ENCODE measurements around the gene MFSD11. TPM values are rescaled to one million over a fixed set of nuclear protein-coding genes. Genes with fewer than 3 reads are reported as not detected.
"Not testable (repeated sequence)": the region's sequence is repeated elsewhere in the genome, so short reads cannot be mapped to it uniquely, and the experiment has no call there.

Gene MFSD11
- total and polyA plus RNA-seq, 2 of the 4 experiments (the other 2 are of a cell fraction), result 12.3 to 16.1 TPM

DNA sequence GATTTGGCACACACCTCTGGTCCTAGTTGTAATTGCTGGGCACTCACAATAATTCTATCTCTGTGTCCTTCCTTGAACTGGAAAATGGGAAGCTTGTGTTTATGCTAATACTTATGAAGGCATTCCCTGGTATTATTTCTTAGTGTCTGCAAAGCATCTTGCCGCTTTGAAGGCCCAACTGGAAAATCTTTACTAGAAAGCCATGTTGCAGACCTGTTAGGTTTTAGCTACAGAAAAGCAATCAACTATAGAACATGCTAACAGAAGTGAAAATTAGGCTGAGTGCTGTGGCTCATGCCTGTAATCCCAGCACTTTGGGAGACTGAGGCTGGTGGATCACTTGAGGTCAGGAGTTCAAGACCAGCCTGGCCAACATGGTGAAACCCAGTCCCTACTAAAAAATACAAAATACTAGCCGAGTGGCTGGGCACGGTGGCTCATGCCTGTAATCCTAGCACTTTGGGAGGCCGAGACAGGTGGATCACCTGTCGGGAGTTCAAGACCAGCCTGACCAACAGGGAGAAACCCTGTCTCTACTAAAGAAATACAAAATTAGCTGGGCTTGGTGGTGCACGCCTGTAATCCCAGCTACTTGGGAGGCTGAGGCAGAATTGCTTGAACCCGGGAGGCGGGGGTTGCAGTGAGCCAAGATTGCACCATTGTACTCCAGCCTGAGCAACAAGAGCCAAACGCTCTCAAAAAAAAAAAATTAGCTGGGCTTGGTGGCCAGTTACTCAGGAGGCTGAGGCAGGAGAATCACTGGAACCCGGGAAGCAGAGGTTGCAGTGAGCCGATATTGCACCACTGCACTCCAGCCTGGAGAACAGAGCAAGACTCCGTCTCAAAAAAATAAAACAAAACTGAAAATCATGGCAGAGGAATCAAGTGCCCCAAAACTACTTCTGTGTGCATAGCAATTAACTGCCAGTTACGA is 5.9 kb upstream of the MFSD11 start:
- H2BK5ac ChIP-seq (ENCODE audit: low read depth, low read length, poor library complexity, severe bottlenecking); H3K18ac ChIP-seq (ENCODE audit: low read depth, low read length); H3K27ac ChIP-seq (ENCODE audit: insufficient read depth, low read length); in situ Hi-C loops (cut with MboI; ENCODE audit: low sequenced_read_pairs); H4K8ac ChIP-seq (ENCODE audit: low read depth in 2 of 2, low read length in 2 of 2); H3K9me3 ChIP-seq (ENCODE audit: control insufficient read depth, insufficient read depth, low read length); ATAC-seq (ENCODE audit: low read depth); H2AK5ac ChIP-seq (ENCODE audit: low read depth, low read length); dilution Hi-C loops (cut with HindIII; ENCODE audit: low sequenced_read_pairs, unreplicated experiment); H3K56ac ChIP-seq (ENCODE audit: extremely low read depth, insufficient read depth, low read length); H3K4ac ChIP-seq (ENCODE audit: low read depth, low read length); H2AFZ ChIP-seq (replicated peaks; ENCODE audit: low read length, poor library complexity); H2BK15ac ChIP-seq (ENCODE audit: low read depth, low read length); H2BK20ac ChIP-seq (ENCODE audit: low read depth, low read length); H3K14ac ChIP-seq (replicated peaks; ENCODE audit: low read depth, low read length); BruUV-seq (replicated peaks); H2AK9ac ChIP-seq (replicated peaks; ENCODE audit: low read depth, low read length, poor library complexity); H3K27me3 ChIP-seq (ENCODE audit: control insufficient read depth, insufficient read depth, low read length); H2BK120ac ChIP-seq (ENCODE audit: low read depth, low read length); H3K4me3 ChIP-seq (ENCODE audit: insufficient read depth, low read depth, low read length); H3K9me1 ChIP-seq (ENCODE audit: insufficient read depth, low read length); H4K5ac ChIP-seq (ENCODE audit: low read depth, low read length); H3K4me2 ChIP-seq (ENCODE audit: low read depth, low read length); H3K23ac ChIP-seq (ENCODE audit: low read depth, low read length); intact Hi-C loops (cut with micrococcal nuclease); H4K91ac ChIP-seq (ENCODE audit: insufficient read depth, low read depth, low read length); DNase-seq; H3K9ac ChIP-seq (ENCODE audit: low read depth, low read length); H3K4me1 ChIP-seq (ENCODE audit: control insufficient read depth, insufficient read depth, low read length): not testable (repeated sequence)
- ChIA-PET CTCF (interaction anchor here (0.9 to 1.3 kb wide), 2 partner anchors 20 to 174 kb away, joined by 3 read pairs; no protein-coding TSS in a partner anchor), POLR2A (ENCODE audit: unreplicated experiment) (interaction anchor here (0.6 kb wide), 1 partner anchor 1097 kb away, joined by 3 read pairs; no protein-coding TSS in a partner anchor)
- peaks cover 26% of the 10 kb centered on the region for H3K36me3 ChIP-seq (ENCODE audit: control insufficient read depth, insufficient read depth, low read length)
- H4K20me1 ChIP-seq (ENCODE audit: insufficient read depth, low read length), result peaks cover 51% of the 10 kb centered on the region
- H3K79me1 ChIP-seq (ENCODE audit: low read depth in 1 of 2, low read length in 2 of 2), result peaks cover 19 to 36% of the 10 kb centered on the region in 2 experiments
- 88% methylated on average over 5 of the region's 13 CpGs; no CpG with 5 or more reads in 1 of the 2 experiments for WGBS, 2 experiments (ENCODE audit: extremely low coverage in 2 of 2, insufficient read length in 1 of 2)

Measured in IMR-90 (cell line).